ENCODE data around the gene COPB1. TPM values are rescaled to one million over a fixed set of nuclear protein-coding genes. Genes with fewer than 3 reads are reported as not detected.

Gene COPB1
- total RNA-seq, 4 donors from 2014 or later, result 73.3 to 279 (median 94.8) TPM

DNA sequence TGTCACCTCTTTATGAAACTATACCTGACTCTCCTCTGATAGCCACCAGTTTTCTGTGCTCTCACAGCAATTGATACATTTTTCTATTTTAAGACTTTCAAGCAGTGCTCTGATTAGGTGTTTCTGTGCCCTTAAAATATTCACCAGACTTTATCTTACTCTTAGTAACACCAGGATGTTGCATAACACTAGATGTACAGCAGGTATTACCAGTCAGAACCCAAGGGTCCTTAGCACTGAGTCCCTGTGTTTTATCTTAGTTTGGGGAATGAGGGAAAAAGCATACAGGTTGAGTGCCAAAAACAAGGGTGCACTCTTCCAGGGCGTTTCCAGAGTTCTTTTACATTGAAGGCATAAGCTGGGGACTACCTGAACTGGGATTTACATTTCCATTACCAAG lies 51.4 kb downstream of the COPB1 start:
- H3K36me3 ChIP-seq, result no peaks in the 10 kb centered on the region
- intact Hi-C loops (cut with DNase I; ENCODE audit: low total_unique reads), result no loop called here
- no peak for DNase-seq
- no peak overlapping the region for H3K27ac ChIP-seq
- no peaks in the 10 kb centered on the region for H3K9me3 ChIP-seq
- H3K27me3 ChIP-seq, result no peaks in the 10 kb centered on the region
- H3K4me3 ChIP-seq, result no peak overlapping the region
- H3K4me1 ChIP-seq, result no peaks in the 10 kb centered on the region
- TF ChIP-seq POLR2A (IDR thresholded peaks at IDR 0.05), result no peak
- no peak for TF ChIP-seq CTCF (IDR thresholded peaks at IDR 0.05)

DNA sequence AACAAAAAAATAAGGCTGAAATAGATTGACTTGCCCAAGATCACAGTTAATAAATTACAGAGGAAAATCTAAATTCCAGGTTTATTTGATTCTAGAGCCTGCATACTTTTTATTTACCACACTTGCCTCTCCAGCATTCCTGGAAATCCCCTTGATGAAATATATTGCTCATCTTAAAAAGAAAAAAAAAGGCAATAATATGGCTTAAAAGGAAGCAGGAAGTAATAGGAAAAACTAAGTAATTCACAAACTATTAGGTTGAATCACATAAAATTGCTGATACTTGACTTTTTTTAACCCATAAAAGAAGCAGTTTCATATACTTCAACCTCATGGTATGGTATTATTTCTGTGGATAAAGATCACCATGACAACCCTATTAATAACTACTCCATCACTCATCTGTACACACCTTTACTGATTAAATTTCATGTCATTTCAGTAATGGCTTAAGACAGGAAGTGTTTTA lies 52.9 kb downstream of the COPB1 start:
- no peaks in the 10 kb centered on the region for H3K9me3 ChIP-seq
- no peaks in the 10 kb centered on the region for H3K27me3 ChIP-seq
- no peak overlapping the region for H3K27ac ChIP-seq
- intact Hi-C loops (cut with DNase I; ENCODE audit: low total_unique reads), result no loop called here
- H3K4me3 ChIP-seq, result no peak overlapping the region
- no peaks in the 10 kb centered on the region for H3K4me1 ChIP-seq
- no peaks in the 10 kb centered on the region for H3K36me3 ChIP-seq
- TF ChIP-seq CTCF (IDR thresholded peaks at IDR 0.05) (no peak), POLR2A (IDR thresholded peaks at IDR 0.05) (no peak)
- no peak for DNase-seq

DNA sequence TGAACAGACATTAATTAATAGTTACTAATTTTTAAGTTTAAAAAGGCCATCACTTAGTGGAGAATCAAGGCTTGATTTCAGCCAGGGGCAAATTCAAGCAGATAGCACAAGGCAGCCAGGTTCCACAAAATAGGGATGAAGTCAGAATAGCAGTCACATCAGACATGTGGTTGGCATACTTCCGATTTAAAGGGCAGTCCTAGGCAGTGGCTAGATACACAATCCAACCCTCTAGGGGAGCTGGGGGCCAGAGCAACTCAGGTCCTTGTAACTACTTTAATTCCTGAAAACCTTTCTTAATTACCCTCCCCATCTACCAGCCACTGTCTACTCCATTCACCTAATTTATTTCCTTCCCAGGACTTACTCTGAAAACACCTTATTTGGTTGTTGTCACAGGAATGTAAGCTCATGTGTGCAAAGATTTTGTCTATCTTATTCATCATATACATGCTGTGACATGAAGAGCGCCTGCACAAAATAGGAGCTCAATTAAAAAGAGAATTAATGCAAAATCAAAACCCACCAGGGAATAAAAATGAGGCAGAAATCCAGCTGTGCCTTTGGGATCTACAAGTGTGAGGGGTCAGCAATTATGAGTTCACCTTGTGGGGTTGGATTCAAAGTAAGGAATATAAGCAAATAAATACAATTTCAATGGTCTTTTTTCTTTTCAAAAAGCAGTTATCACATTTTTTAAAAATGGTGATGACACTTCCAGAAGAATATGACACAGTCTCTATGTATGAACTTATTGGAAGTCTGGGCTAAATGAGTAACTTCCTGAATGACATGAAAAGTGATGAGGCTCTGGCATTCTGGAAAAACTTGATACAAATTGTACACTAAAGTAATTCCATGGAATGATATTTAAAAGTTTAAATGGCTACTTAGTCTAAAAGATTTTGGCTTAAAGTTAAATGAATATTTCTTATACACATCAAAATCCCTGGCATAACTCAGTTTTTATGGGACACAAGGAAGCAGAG lies 53.8 kb downstream of the COPB1 start:
- no peak for TF ChIP-seq POLR2A (IDR thresholded peaks at IDR 0.05)
- no peak for DNase-seq
- Histone ChIP-seq H3K27me3 (no peaks in the 10 kb centered on the region), H3K4me3 (no peak overlapping the region), H3K36me3 (no peaks in the 10 kb centered on the region), H3K4me1 (no peaks in the 10 kb centered on the region), H3K9me3 (no peaks in the 10 kb centered on the region), H3K27ac (no peak overlapping the region)
- intact Hi-C loops (cut with DNase I; ENCODE audit: low total_unique reads), result no loop called here

- TF ChIP-seq POLR2A (IDR thresholded peaks at IDR 0.05) (no peak), CTCF (IDR thresholded peaks at IDR 0.05) (no peak)
- intact Hi-C loops (cut with DNase I; ENCODE audit: low total_unique reads), result no loop called here
Measured at GRCh38 chr11:14444441-14445189, 55.0 kb downstream of the COPB1 start.

GRCh38 chr11:14443638-14444037 lies 56.0 kb downstream of the COPB1 start:
- intact Hi-C loops (cut with DNase I; ENCODE audit: low total_unique reads), result no loop called here

More at GRCh38 chr11:14444441-14445189, 55.0 kb downstream of the COPB1 start:
- no peak overlapping the region for H3K27ac ChIP-seq
- H3K9me3 ChIP-seq, result no peaks in the 10 kb centered on the region
- H3K36me3 ChIP-seq, result no peaks in the 10 kb centered on the region
- H3K4me3 ChIP-seq, result no peak overlapping the region
- H3K27me3 ChIP-seq, result no peaks in the 10 kb centered on the region
- no peaks in the 10 kb centered on the region for H3K4me1 ChIP-seq
- DNase-seq, result no peak

More at GRCh38 chr11:14443638-14444037, 56.0 kb downstream of the COPB1 start:
- no peak for DNase-seq
- H3K4me3 ChIP-seq, result no peak overlapping the region
- H3K36me3 ChIP-seq, result no peaks in the 10 kb centered on the region
- no peaks in the 10 kb centered on the region for H3K9me3 ChIP-seq
- no peak overlapping the region for H3K27ac ChIP-seq
- no peaks in the 10 kb centered on the region for H3K4me1 ChIP-seq
- no peaks in the 10 kb centered on the region for H3K27me3 ChIP-seq
- TF ChIP-seq POLR2A (IDR thresholded peaks at IDR 0.05), result no peak
- no peak for TF ChIP-seq CTCF (IDR thresholded peaks at IDR 0.05)

Data from uterus (tissue), 4 donors.